Caco-2 (cell line): Measurements from ENCODE around the gene PRXL2A. TPM values are rescaled to one million over a fixed set of nuclear protein-coding genes. Genes with fewer than 3 reads are reported as not detected.

Experiments
- BruUV-seq: library from RNA; stranded (reverse); fragments of 400-500 nt; replicated peaks from 2 replicates; lab custom pipeline; 2021; lab: Mats Ljungman, UMichigan
- CTCF ChIA-PET: fragments of 300-600 bp; sonication (Branson Sonifier 250); formaldehyde crosslinking; loops from one replicate; lab custom pipeline; 2022; ENCODE audit warnings: antibody characterized with exemption; lab: Charles Lee
- POLR2A ChIA-PET: fragments of 300-600 bp; sonication (Branson Sonifier 250); formaldehyde crosslinking; loops from one replicate; lab custom pipeline; 2022; ENCODE audit warnings: antibody characterized with exemption; lab: Charles Lee
- DNase-seq, 2 experiments: peaks; one replicate each; pipeline versions ENCODE4 v3.0.0 to v3.0.0-alpha.2; 2020 to 2022
- H3K27me3 ChIP-seq: replicated peaks from 2 replicates; pipeline ENCODE4 v1.6.0; 2011; ENCODE audit warnings: low read length; ENCODE audit not compliant: control insufficient read depth, insufficient read depth
- H3K36me3 ChIP-seq: 2 replicates; pipeline ENCODE4 v1.5.1; 2011; ENCODE audit warnings: low read length; ENCODE audit not compliant: control insufficient read depth, insufficient read depth
- H3K4me1 ChIP-seq: fragments of 250-450 bp; sonication (Bioruptor Pico); 2 replicates; pipeline ENCODE4 v1.5.1; 2020; ENCODE audit warnings: mild to moderate bottlenecking
- H3K4me3 ChIP-seq: 2 replicates; pipeline ENCODE4 v1.5.1; 2011; ENCODE audit warnings: low read depth, mild to moderate bottlenecking, control low read depth, low read length
- H3K9me3 ChIP-seq: fragments of 250-450 bp; sonication (Bioruptor Pico); 2 replicates; pipeline ENCODE4 v1.5.1; 2020; ENCODE audit warnings: mild to moderate bottlenecking, moderate library complexity
- H3K27ac Mint-ChIP-seq: one replicate; pipeline ENCODE4 v1.8.0; 2022; ENCODE audit warnings: mixed read lengths; ENCODE audit not compliant: unreplicated experiment
- H3K27me3 Mint-ChIP-seq: one replicate; pipeline ENCODE4 v1.8.0; 2022; ENCODE audit warnings: mixed read lengths; ENCODE audit not compliant: insufficient read depth, unreplicated experiment
- H3K36me3 Mint-ChIP-seq: one replicate; pipeline ENCODE4 v1.8.0; 2022; ENCODE audit warnings: mild to moderate bottlenecking, mixed read lengths; ENCODE audit not compliant: insufficient read depth, unreplicated experiment
- H3K4me1 Mint-ChIP-seq: one replicate; pipeline ENCODE4 v1.8.0; 2022; ENCODE audit warnings: low read depth, mixed read lengths; ENCODE audit not compliant: unreplicated experiment
- H3K4me3 Mint-ChIP-seq: one replicate; pipeline ENCODE4 v1.8.0; 2022; ENCODE audit warnings: mild to moderate bottlenecking, moderate library complexity, mixed read lengths; ENCODE audit not compliant: unreplicated experiment
- H3K9me3 Mint-ChIP-seq: one replicate; pipeline ENCODE4 v1.8.0; 2022; ENCODE audit warnings: mixed read lengths; ENCODE audit not compliant: unreplicated experiment
- intact Hi-C: fragments of 100-400 bp; cut with micrococcal nuclease; formaldehyde crosslinking; loops from one replicate; pipeline ENCODE4 v1.10.0; 2022; ENCODE audit not compliant: unreplicated experiment
- total RNA-seq: library from RNA; stranded (reverse); gene quantifications from 2 replicates; pipeline ENCODE4 v1.2.3, GENCODE V29; 2022
- TF ChIP-seq, protein P1 (sequence below), 2 experiments: fragments of 200-600 bp in 1 of 2; IDR thresholded peaks; 1 replicate in 1 of 2; 2 replicates in 1 of 2; pipeline versions ENCODE4 v1.5.1 to v1.8.0; 2011 to 2022; ENCODE audit warnings: antibody characterized with exemption in 1 of 2, control low read depth in 1 of 2, inconsistent platforms in 1 of 2, low read depth in 1 of 2, low read length in 1 of 2, mild to moderate bottlenecking in 1 of 2, moderate library complexity in 1 of 2; ENCODE audit not compliant: insufficient read depth in 1 of 2, severe bottlenecking in 1 of 2, unreplicated experiment in 1 of 2

PRXL2A gene
- total RNA-seq, 1 experiment from 2014 or later: 88.6 TPM

DNA sequence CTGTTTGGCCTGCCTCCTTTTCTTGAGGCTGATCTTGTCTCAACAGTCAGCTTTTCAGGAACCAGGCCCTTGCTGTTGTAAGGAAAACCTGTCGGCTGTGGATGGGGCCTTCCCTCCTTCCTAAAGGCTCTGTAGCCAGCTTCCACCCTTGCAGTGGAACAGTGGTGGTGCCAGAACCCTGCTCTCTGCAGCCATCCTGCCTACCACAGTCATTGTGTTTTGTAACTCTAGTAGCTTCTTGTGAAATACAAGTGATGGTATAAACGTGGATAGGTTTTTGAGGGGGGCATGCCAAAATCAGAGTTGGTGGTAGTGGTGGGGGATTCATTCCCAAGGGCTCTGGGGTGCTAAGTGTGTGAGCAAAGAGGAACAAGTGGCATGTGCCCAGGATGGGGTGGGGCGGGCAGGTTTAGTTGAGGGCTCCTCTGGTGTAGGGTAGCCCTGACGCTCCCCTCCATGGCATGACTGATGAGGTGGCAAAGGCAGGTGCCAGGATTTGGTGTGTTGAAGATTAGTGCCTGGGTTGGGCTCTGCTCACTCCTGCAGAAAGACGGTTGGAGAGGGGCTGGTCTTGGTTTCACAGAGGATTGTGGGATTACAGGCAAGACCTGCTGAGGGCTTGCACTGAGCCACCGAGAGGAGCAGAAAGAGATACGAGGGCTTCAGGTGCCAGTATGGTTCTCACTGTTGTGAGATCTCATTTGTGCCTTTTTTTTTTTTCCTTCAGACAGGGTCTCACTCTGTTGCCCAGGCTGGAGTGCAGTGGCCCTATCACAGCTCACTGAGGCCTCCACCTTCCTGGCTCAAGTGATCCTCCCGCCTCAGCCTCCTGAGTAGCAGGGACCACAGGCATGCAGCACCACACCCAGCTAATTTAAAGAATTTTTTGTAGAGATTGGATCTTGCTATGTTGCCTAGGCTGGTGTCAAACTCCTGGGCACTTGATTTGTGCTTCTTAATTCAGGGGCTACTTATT is 53.1 kb downstream of the PRXL2A start:
- ChIA-PET POLR2A (interaction anchor here (0.6 to 1.7 kb wide), 4 partner anchors 37 to 54 kb away, joined by 3 to 10 read pairs (median 3); no protein-coding TSS in a partner anchor), CTCF (interaction anchor here (1.1 to 4.0 kb wide), 4 partner anchors 17 to 44 kb away, joined by 4 to 55 read pairs (median 17); no protein-coding TSS in a partner anchor)
- no peak for DNase-seq
- peak overlapping the region; percentile 70 for H3K27ac Mint-ChIP-seq
- H3K27me3 Mint-ChIP-seq: no peaks in the 10 kb centered on the region
- Histone ChIP-seq H3K9me3 (no peaks in the 10 kb centered on the region), H3K27me3 (no peaks in the 10 kb centered on the region), H3K4me3 (no peak overlapping the region), H3K4me1 (peaks cover 76% of the 10 kb centered on the region), H3K36me3 (no peaks in the 10 kb centered on the region)
- no peaks in the 10 kb centered on the region for H3K9me3 Mint-ChIP-seq
- peaks cover 48% of the 10 kb centered on the region for H3K36me3 Mint-ChIP-seq
- BruUV-seq: no TSS peak
- H3K4me3 Mint-ChIP-seq: peak overlapping the region; percentile 43
- H3K4me1 Mint-ChIP-seq: peaks cover 65% of the 10 kb centered on the region
- TF ChIP-seq, protein P1, sequence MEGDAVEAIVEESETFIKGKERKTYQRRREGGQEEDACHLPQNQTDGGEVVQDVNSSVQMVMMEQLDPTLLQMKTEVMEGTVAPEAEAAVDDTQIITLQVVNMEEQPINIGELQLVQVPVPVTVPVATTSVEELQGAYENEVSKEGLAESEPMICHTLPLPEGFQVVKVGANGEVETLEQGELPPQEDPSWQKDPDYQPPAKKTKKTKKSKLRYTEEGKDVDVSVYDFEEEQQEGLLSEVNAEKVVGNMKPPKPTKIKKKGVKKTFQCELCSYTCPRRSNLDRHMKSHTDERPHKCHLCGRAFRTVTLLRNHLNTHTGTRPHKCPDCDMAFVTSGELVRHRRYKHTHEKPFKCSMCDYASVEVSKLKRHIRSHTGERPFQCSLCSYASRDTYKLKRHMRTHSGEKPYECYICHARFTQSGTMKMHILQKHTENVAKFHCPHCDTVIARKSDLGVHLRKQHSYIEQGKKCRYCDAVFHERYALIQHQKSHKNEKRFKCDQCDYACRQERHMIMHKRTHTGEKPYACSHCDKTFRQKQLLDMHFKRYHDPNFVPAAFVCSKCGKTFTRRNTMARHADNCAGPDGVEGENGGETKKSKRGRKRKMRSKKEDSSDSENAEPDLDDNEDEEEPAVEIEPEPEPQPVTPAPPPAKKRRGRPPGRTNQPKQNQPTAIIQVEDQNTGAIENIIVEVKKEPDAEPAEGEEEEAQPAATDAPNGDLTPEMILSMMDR (IDR thresholded peaks at IDR 0.05; ENCODE audit: insufficient read depth in 1 of 2, low read depth in 1 of 2, low read length in 1 of 2, severe bottlenecking in 1 of 2, unreplicated experiment in 1 of 2): no peak
- intact Hi-C loops: no loop called here

DNA sequence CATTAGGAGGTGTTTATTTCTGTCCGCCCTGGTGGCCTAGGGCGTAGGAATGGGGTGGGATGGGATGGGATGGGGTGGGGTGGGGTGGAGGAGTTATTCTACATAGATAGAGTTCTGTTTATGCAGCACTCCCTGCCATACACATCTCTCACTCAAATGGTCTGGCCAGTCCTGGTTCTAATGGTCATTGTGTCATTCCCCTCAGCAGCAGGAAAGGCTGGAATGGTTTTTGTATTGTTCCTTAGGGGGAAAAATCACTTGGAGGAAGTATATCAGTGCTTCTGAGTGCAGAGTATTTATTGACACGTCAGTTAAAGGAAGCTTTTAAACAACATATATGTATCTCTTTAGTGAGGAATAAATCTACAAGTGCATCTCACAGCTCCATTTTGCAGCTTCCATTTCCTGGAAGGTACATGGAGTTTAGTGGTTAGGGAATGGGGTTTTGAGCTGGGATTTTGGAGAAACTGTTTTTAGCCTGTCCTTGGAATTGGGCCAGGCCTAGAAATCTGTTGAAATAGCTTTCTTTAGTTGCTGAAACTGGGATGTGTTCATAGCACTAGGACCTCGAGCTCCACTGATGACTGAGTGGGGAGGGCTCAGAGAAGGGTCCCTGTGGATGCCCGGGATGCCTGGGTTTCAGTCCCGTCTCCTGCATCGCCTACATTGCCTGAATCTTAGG is 54.1 kb downstream of the PRXL2A start:
- BruUV-seq: no TSS peak
- peaks cover 70% of the 10 kb centered on the region for H3K4me1 Mint-ChIP-seq
- ChIA-PET POLR2A (no interaction called here), CTCF (interaction anchor here (2.8 kb wide), 1 partner anchor 43 kb away, joined by 14 read pairs; no protein-coding TSS in a partner anchor)
- H3K36me3 Mint-ChIP-seq: peaks cover 45% of the 10 kb centered on the region
- no peak overlapping the region for H3K4me3 Mint-ChIP-seq
- no peak overlapping the region for H3K27ac Mint-ChIP-seq
- Histone ChIP-seq H3K4me3 (no peak overlapping the region), H3K36me3 (no peaks in the 10 kb centered on the region), H3K4me1 (peaks cover 68% of the 10 kb centered on the region), H3K9me3 (no peaks in the 10 kb centered on the region), H3K27me3 (no peaks in the 10 kb centered on the region)
- H3K9me3 Mint-ChIP-seq: no peaks in the 10 kb centered on the region
- H3K27me3 Mint-ChIP-seq: no peaks in the 10 kb centered on the region
- TF ChIP-seq, protein P1 (IDR thresholded peaks at IDR 0.05; ENCODE audit: insufficient read depth in 1 of 2, low read depth in 1 of 2, low read length in 1 of 2, severe bottlenecking in 1 of 2, unreplicated experiment in 1 of 2): no peak
- no peak for DNase-seq
- intact Hi-C loops: no loop called here
